GM13977 (cell line): ENCODE data around the gene STRADB.

ENCODE experiments used
- DNase-seq: peaks from one replicate; pipeline ENCODE4 v3.0.0; 2012; ENCODE audit warnings: low spot score
- in situ Hi-C: fragments of 300-500 bp; cut with MboI; formaldehyde crosslinking; loops from one replicate; pipeline ENCODE4 v1.12.0; 2022; ENCODE audit warnings: low sequenced_read_pairs, low pct_unique_long_range_greater_than_20kb, mixed read lengths, inconsistent platforms; ENCODE audit not compliant: unreplicated experiment
- TF ChIP-seq, protein P1 (sequence below): IDR thresholded peaks from 2 replicates; pipeline ENCODE4 v1.5.1; 2012; ENCODE audit warnings: mild to moderate bottlenecking, control low read depth; ENCODE audit not compliant: insufficient read depth; ENCODE audit errors: extremely low read depth, missing control alignments

Gene STRADB

DNA sequence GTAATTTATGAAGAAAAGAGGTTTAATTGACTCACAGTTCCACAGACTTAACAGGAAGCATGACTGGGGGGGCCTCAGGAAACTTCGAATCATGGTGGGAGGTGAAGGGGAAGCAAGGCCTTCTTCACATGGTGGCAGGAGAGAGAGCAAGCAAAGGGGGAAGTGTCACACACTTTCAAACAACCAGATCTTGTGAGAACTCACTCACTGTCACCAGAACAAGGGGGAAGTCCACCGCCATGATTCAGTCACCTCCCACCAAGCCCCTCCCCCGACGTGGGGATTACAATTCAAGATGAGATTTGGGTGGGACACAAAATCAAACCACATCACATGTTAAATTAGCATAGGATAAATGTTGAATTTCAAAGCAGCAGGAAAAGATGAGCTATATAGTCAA, 56.2 kb downstream of the STRADB start:
- TF ChIP-seq, protein P1, sequence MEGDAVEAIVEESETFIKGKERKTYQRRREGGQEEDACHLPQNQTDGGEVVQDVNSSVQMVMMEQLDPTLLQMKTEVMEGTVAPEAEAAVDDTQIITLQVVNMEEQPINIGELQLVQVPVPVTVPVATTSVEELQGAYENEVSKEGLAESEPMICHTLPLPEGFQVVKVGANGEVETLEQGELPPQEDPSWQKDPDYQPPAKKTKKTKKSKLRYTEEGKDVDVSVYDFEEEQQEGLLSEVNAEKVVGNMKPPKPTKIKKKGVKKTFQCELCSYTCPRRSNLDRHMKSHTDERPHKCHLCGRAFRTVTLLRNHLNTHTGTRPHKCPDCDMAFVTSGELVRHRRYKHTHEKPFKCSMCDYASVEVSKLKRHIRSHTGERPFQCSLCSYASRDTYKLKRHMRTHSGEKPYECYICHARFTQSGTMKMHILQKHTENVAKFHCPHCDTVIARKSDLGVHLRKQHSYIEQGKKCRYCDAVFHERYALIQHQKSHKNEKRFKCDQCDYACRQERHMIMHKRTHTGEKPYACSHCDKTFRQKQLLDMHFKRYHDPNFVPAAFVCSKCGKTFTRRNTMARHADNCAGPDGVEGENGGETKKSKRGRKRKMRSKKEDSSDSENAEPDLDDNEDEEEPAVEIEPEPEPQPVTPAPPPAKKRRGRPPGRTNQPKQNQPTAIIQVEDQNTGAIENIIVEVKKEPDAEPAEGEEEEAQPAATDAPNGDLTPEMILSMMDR = no peak
- DNase-seq = no peak
- in situ Hi-C loops = no loop called here

DNA sequence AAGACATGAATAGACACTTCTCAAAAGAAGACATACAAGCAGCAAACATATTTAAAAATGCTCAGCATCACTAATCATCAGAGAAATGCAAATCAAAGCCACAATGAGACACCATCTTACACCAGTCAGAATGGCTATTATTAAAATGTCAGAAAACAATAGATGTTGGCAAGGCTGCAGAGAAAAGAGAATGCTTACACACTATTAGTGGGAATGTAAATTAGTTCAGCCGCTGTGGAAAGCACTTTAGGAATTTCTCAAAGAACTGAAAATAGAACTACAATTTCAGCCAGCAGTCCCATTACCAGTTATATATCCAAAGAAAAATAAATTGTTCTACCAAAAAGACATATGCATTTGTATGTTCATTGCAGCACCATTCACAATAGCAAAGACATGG, 61.7 kb downstream of the STRADB start:
- no peak for DNase-seq
- TF ChIP-seq, protein P1 = no peak
- in situ Hi-C loops = no loop called here

DNA sequence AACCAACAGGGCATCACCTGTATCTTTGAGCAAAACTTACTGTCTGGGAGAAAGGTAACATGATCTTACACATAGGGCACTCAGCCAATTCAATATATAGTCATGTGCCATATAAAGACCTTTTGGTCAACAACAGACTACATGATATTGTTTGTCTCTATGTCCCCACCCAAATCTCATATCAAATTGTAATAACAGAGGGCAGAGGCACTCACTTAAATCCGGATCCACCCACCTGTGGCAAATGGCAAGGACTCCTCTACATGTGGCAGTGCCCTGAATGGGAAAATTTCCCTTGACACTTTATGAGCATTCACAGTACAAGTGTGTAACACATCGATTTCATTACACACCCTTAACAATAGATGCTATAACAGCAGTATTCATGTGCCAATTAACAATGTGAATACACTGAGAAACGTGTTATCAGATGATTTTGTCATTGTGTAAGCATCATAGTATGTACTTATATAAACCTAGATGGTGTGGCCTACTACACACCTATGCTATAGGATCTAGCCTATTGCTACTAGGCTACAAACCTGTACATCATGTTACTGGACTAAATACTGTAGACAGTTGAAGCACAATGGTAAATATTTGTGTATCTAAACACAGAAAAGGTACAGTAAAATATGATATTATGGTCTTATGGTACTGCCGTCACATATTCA, 64.2 kb downstream of the STRADB start:
- TF ChIP-seq, protein P1 = no peak
- in situ Hi-C loops = no loop called here
- no peak for DNase-seq

DNA sequence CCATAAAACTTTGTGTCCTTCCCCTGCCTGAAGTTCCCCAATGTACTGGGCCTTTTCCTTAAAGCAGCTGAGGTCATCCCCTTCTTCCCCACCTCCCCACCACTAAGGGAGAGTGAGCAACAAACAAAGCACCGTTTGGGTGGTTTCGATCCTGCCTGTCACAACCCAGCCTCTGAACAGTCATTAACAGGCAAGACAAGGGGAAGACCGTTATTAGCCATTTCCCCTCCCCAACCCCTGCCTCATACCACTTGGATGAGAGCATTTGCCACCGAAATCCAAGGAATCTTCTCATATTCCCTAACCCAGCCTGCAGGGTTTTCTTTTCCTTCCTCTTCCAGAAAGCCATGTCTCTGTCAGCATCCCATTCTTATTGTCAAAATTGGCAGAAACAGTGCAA, 65.6 kb downstream of the STRADB start:
- in situ Hi-C loops = no loop called here
- DNase-seq = no peak
- TF ChIP-seq, protein P1 = no peak

DNA sequence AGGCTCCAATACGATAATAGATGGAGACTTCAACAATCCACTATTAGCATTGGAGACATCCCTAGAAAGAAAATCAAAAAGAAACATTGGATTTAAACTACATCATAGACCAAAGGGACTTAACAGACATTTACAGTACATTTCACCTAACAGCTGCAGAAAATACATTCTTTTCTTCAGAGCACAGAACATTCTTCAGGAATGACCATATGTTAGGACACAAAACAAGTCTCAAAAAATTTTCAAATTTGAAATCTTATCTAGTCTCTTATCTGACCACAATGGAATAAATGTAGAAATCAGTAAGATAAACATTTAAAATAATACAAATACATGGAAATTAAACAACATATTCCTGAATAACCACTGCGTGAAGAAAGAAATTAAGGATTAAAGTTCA, 68.7 kb downstream of the STRADB start:
- DNase-seq = no peak
- in situ Hi-C loops = no loop called here
- TF ChIP-seq, protein P1 = no peak

DNA sequence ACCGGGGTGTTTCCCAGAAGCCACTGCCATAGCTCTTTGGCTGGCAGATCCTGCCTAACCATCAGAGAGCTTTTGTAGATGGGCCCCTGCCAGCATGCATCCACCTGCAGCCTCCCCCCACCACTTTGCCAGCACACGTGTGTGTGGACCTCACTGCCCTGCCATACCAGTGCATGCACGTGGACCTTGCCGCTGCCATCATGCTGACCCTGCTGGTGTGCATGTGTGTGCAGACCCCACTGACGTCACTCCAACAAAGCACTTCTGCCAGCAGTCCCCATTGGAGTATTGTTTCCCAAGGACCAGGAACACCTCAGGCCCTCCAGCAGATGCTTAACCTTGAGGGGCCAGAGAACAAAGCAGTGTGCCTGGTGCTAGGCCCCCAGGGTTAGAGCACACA, 71.4 kb downstream of the STRADB start:
- no peak for DNase-seq
- TF ChIP-seq, protein P1 = no peak
- in situ Hi-C loops = no loop called here
